AG09319 (cell line): ENCODE results near the gene HPCAL1.

Experiments used
- DNase-seq: peaks from one replicate; pipeline ENCODE4 v3.0.0-alpha.2; 2010; ENCODE audit warnings: low read depth; ENCODE audit errors: extremely low read depth
- TF ChIP-seq, protein P1 (sequence below): IDR thresholded peaks from 2 replicates; pipeline ENCODE4 v1.5.1; 2011; ENCODE audit warnings: low read depth, mild to moderate bottlenecking, inconsistent platforms, low read length, moderate library complexity

Gene HPCAL1

GRCh38 chr2:10321622-10322021 is 18.9 kb downstream of the HPCAL1 start:
- DNase-seq, result no peak
- TF ChIP-seq, protein P1, sequence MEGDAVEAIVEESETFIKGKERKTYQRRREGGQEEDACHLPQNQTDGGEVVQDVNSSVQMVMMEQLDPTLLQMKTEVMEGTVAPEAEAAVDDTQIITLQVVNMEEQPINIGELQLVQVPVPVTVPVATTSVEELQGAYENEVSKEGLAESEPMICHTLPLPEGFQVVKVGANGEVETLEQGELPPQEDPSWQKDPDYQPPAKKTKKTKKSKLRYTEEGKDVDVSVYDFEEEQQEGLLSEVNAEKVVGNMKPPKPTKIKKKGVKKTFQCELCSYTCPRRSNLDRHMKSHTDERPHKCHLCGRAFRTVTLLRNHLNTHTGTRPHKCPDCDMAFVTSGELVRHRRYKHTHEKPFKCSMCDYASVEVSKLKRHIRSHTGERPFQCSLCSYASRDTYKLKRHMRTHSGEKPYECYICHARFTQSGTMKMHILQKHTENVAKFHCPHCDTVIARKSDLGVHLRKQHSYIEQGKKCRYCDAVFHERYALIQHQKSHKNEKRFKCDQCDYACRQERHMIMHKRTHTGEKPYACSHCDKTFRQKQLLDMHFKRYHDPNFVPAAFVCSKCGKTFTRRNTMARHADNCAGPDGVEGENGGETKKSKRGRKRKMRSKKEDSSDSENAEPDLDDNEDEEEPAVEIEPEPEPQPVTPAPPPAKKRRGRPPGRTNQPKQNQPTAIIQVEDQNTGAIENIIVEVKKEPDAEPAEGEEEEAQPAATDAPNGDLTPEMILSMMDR, result no peak

- no peak for DNase-seq
- TF ChIP-seq, protein P1, result no peak
Measured at GRCh38 chr2:10322481-10322880, 19.8 kb downstream of the HPCAL1 start.

DNA sequence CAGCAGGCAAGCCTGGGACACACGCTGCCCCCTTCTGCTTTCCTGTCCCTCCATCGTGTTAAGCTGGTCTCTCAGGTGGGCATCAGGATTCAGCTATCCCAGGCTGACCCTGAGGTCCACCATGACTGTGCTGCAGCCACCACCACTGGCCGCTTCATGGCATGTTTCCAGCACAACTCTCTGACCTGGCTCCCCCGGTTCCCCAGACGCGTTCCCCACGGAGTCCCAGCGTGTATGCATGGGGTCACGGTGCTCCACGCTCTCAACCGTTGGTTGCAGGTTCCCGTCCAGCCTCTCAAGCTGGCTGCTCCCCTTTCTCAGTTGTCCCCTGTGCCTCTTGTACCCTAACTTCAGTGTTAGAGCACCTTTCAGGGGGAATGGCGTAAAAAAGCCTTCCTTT is 20.3 kb downstream of the HPCAL1 start:
- TF ChIP-seq, protein P1, result no peak
- no peak for DNase-seq

- DNase-seq, result no peak
- TF ChIP-seq, protein P1, result no peak
Measured at GRCh38 chr2:10323535-10323934, 20.8 kb downstream of the HPCAL1 start.

DNA sequence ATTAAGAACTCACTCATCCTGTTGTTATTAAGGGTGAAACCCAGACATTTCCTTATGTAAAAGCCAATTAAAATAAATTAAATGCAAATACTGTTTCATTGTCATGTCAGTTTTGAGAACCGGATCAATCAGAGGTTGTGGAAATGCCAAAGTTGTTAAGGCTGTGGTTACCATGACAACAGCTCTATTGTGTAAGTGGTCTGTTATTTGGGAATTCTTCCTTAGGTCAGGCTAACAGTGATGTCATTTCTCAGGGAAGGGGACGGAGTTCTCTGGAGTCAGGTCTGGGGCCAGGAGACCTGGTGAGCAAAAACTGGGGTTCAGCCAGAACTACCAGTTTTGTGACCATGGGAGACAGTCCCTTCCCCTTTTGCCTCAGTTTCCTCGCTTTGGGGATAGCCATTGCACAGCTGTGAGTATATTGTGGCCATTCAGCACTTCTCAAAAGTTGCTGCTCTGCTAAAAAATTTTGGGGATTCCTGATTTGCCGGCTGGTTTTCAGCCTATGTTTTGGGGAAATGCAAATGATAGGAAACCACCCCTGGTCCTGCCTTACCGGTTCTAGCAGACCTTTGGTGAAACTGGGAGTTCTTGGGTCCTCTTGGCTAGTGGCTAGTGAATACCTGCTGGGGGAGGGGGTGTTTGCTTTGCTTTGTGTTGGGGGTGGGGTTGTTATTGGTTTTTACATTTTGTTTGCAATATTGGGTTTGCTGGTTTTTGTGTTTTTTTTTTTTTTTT is 21.6 kb downstream of the HPCAL1 start:
- TF ChIP-seq, protein P1, result no peak
- no peak for DNase-seq

DNA sequence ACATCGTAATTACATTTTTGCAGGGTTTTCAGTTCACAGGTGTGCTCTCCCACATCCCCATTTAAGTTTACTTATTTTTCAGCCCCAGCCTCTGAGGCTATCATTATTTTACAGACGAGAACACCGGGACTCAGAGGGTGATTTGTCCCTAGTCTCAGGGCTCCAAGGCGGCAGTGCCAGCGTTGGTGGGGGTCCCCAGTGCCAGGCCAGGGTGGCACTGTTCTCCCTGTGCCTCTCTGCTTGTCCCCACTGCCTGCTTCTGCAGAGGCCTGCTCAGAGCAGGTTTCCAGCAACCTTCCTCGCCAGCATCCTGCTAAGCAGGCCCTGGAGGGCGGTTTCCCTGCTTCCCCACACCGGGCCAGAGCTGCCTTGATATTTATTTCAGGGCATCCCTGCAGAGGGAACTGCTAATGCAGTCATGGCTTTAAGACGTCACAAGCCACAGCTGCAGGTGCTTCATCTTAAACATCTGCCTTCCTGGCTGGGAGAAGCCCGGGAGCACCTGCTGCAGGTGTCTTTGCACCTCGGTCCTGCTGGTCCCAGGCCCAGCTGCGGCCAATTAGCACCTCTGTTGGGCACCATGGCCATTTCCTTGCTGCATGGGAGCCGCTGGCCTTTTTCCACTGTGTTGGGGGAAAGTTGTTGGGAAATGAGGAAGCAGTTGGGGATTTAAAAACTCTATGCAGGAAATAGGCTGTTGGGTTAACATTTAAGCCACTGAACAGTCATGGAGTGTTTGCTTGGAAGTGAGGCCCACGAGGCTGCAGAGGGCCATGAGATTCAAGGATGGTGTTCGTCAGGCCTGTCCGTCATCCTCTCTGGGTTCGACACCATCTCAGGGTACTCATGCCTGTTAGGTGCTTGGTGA is 22.8 kb downstream of the HPCAL1 start:
- TF ChIP-seq, protein P1, result no peak
- DNase-seq, result no peak

DNA sequence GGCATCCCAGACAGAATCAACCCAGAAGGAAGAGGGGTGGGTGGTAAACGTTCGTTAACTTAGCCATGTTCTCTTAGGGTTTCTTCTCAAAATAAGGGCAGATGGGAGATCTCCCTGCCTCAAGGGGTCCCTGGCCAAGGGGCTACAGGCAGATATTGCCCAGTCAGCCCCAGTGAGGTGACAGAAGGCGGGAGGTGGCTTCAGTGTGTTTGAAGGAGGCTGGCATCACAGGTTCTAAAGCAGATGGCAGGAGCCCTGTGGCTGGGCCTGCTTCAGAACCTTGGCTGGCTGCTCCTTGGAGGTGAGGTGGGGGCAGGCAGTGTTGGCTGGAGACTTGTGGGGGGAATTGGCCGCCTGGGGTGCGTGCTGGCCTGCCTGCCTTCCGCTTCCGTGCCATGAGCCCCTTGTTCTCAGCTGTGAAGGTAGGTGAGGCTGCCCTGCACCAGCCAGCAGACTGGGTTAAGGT is 23.5 kb downstream of the HPCAL1 start:
- TF ChIP-seq, protein P1, result no peak
- no peak for DNase-seq
